Sigmoid colon (tissue), 4 donors: ENCODE data around the gene PUM1.

Experiments
- CTCF ChIP-seq, 4 experiments: fragments of 450-650 bp in 3 of 4; fragments of 200-600 bp in 1 of 4; IDR thresholded peaks; one replicate each; pipeline ENCODE4 v1.5.1; 2016 to 2019; ENCODE audit warnings: antibody characterized with exemption in 4 of 4, mild to moderate bottlenecking in 3 of 4, moderate library complexity in 2 of 4
- EP300 ChIP-seq, 4 donors: sonication (generic); formaldehyde crosslinking; IDR thresholded peaks; one replicate each; pipeline ENCODE4 v1.6.1; 2017; ENCODE audit warnings: antibody characterized with exemption in 4 of 4

DNA sequence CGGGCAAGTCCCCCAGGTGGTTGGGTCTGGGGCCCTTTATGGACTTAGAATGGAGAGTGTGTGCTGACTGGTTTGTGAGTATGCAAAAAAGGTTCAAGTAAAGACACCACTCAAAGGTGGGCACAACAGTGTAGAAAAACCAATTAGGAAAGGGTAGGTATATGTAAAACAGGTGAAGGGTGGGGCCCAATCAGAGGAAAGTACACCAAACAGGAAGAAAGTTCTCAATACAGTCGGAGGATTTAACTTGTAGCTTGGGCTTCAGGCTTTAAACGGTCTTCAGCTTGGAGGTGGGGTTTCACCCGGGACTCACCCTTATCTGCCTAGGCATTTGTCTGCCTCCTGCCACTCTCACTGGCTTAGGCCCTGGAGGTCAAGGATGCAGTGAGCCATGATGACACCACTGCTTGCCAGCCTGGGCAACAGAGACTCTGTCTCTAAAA, 6.8 kb upstream of the PUM1 start:
- TF ChIP-seq CTCF (IDR thresholded peaks at IDR 0.05) (no peak), EP300 (IDR thresholded peaks at IDR 0.05) (no peak)
